BJ (cell line): ENCODE results near the gene COG3. TPM values are rescaled to one million over a fixed set of nuclear protein-coding genes. Genes with fewer than 3 reads are reported as not detected.

Source experiments
- CTCF ChIA-PET: fragments of 350-600 bp; formaldehyde crosslinking; extraction: SDS; loops from one replicate; lab custom pipeline; 2021; ENCODE audit warnings: antibody characterized with exemption, inconsistent platforms; lab: Yijun Ruan, JAX
- POLR2A ChIA-PET: fragments of 300-600 bp; sonication (Branson Sonifier 250); formaldehyde crosslinking; extraction: SDS; loops from one replicate; lab custom pipeline; 2021; ENCODE audit warnings: antibody characterized with exemption; lab: Charles Lee
- DNase-seq: peaks from one replicate; pipeline ENCODE4 v3.0.0-alpha.2; 2011; ENCODE audit warnings: low read depth
- H3K27me3 ChIP-seq: 2 replicates; pipeline ENCODE4 v1.6.0; 2011; ENCODE audit warnings: low read length; ENCODE audit not compliant: control insufficient read depth, insufficient read depth
- H3K36me3 ChIP-seq: 2 replicates; pipeline ENCODE4 v1.5.1; 2011; ENCODE audit warnings: low read length; ENCODE audit not compliant: control insufficient read depth, insufficient read depth
- H3K4me3 ChIP-seq: 2 replicates; pipeline ENCODE4 v1.5.1; 2011; ENCODE audit warnings: low read depth, mild to moderate bottlenecking, control low read depth, low read length
- CTCF ChIP-seq: IDR thresholded peaks from 2 replicates; pipeline ENCODE4 v1.5.1; 2011; ENCODE audit warnings: low read depth, mild to moderate bottlenecking, control low read depth, inconsistent platforms, low read length, moderate library complexity; ENCODE audit not compliant: insufficient read depth
- polyA plus RNA-seq: library from polyadenylated mRNA; depleted of rRNA; stranded (reverse); fragments of >200 nt; gene quantifications from 2 replicates; pipeline ENCODE4 v1.2.3, GENCODE V29; 2011

The COG3 gene
- polyA plus RNA-seq, 1 experiment = 13.9 TPM

- Histone ChIP-seq H3K36me3 (no peaks in the 10 kb centered on the region), H3K4me3 (no peak overlapping the region), H3K27me3 (peaks cover under 1% of the 10 kb centered on the region; the same call in 1 of the 2 replicates)
- ChIA-PET CTCF (no interaction called here), POLR2A (no interaction called here)
- no peak for TF ChIP-seq CTCF
- no peak for DNase-seq
These were observed 78.1 kb downstream of the COG3 start for GRCh38 chr13:45542878-45543277.

GRCh38 chr13:45544520-45544919 is 79.8 kb downstream of the COG3 start:
- ChIA-PET POLR2A (no interaction called here), CTCF (no interaction called here)
- Histone ChIP-seq H3K4me3 (no peak overlapping the region), H3K27me3 (peaks cover 4% of the 10 kb centered on the region; the same call in 1 of the 2 replicates), H3K36me3 (no peaks in the 10 kb centered on the region)
- no peak for TF ChIP-seq CTCF
- DNase-seq = no peak

- H3K27me3 ChIP-seq = peaks cover 4% of the 10 kb centered on the region; the same call in 1 of the 2 replicates
- ChIA-PET POLR2A (no interaction called here), CTCF (interaction anchor here (0.6 kb wide), 1 partner anchor 492 kb away, joined by 3 read pairs; no protein-coding TSS in a partner anchor)
- no peak overlapping the region for H3K4me3 ChIP-seq
- DNase-seq = no peak
- H3K36me3 ChIP-seq = no peaks in the 10 kb centered on the region
- no peak for TF ChIP-seq CTCF
These were observed 81.1 kb downstream of the COG3 start for GRCh38 chr13:45545686-45546409.

GRCh38 chr13:45546410-45546765 is 81.6 kb downstream of the COG3 start:
- ChIA-PET POLR2A (no interaction called here), CTCF (no interaction called here)
- Histone ChIP-seq H3K36me3 (no peaks in the 10 kb centered on the region), H3K27me3 (peaks cover 4% of the 10 kb centered on the region; the same call in 1 of the 2 replicates), H3K4me3 (no peak overlapping the region)
- no peak for TF ChIP-seq CTCF
- no peak for DNase-seq

GRCh38 chr13:45548281-45548680 is 83.5 kb downstream of the COG3 start:
- no peak for DNase-seq
- Histone ChIP-seq H3K4me3 (no peak overlapping the region), H3K36me3 (no peaks in the 10 kb centered on the region), H3K27me3 (peaks cover 7% of the 10 kb centered on the region)
- CTCF ChIA-PET = no interaction called here
- no peak for TF ChIP-seq CTCF
- POLR2A ChIA-PET = no interaction called here
